ENCODE measurements around the gene TSHZ2.

DNA sequence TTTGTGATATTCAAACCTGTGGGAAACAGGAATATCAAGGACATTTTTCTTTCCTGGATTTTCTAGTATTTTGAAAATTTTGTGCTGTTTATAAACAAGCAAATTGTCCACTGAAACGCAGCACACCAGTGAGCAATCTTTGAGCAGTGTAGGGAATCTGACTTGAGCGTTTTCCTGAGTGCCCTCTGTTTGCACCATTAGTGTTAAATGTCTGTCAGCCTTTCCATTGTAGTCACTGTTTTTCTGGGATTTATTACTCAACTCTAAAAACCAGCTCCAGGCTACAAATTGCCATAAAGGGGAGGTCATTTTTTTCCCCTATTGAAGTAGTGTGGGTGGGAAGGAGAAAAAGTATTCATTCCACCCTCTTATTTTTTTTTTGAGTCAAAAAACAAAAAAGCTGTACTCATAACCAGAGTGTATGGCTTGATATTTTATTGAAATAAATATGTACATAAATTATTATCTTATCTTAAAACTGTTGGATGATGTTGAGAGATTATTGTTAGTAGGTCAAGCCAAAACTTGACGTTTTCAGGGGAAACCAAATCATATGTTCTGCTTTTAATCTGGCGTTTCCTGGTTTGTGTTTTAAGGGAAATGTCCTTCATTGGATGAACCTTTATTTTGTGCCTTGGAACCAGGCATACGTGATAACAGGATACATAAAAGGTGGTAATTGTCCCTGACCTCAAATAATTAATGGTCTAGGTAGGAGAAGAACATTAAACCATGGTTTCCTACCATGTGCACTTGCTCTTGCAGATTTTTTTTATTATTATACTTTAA, 51.8 kb downstream of the TSHZ2 start:
- TF ChIP-seq, protein P1, sequence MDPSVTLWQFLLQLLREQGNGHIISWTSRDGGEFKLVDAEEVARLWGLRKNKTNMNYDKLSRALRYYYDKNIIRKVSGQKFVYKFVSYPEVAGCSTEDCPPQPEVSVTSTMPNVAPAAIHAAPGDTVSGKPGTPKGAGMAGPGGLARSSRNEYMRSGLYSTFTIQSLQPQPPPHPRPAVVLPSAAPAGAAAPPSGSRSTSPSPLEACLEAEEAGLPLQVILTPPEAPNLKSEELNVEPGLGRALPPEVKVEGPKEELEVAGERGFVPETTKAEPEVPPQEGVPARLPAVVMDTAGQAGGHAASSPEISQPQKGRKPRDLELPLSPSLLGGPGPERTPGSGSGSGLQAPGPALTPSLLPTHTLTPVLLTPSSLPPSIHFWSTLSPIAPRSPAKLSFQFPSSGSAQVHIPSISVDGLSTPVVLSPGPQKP (IDR thresholded peaks at IDR 0.05; ENCODE audit: borderline replicate concordance, low read depth, low read length): no peak
- TF ChIP-seq, protein P2, sequence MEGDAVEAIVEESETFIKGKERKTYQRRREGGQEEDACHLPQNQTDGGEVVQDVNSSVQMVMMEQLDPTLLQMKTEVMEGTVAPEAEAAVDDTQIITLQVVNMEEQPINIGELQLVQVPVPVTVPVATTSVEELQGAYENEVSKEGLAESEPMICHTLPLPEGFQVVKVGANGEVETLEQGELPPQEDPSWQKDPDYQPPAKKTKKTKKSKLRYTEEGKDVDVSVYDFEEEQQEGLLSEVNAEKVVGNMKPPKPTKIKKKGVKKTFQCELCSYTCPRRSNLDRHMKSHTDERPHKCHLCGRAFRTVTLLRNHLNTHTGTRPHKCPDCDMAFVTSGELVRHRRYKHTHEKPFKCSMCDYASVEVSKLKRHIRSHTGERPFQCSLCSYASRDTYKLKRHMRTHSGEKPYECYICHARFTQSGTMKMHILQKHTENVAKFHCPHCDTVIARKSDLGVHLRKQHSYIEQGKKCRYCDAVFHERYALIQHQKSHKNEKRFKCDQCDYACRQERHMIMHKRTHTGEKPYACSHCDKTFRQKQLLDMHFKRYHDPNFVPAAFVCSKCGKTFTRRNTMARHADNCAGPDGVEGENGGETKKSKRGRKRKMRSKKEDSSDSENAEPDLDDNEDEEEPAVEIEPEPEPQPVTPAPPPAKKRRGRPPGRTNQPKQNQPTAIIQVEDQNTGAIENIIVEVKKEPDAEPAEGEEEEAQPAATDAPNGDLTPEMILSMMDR (conservative IDR thresholded peaks at IDR 0.05; ENCODE audit: low read depth, low read length): no peak
- no peak for TF ChIP-seq CHD1 (IDR thresholded peaks at IDR 0.05; ENCODE audit: low read depth, low read length)
- no peak for TF ChIP-seq CEBPB (IDR thresholded peaks at IDR 0.05; ENCODE audit: low read depth, low read length)
- TF ChIP-seq MAFK (IDR thresholded peaks at IDR 0.05; ENCODE audit: low read depth, low read length): no peak
- TF ChIP-seq POLR2A (IDR thresholded peaks at IDR 0.05; ENCODE audit: low read depth, low read length): no peak
- TF ChIP-seq, protein P3, sequence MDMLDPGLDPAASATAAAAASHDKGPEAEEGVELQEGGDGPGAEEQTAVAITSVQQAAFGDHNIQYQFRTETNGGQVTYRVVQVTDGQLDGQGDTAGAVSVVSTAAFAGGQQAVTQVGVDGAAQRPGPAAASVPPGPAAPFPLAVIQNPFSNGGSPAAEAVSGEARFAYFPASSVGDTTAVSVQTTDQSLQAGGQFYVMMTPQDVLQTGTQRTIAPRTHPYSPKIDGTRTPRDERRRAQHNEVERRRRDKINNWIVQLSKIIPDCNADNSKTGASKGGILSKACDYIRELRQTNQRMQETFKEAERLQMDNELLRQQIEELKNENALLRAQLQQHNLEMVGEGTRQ (IDR thresholded peaks at IDR 0.05; ENCODE audit: low read depth, low read length): no peak
- TF ChIP-seq RAD21 (IDR thresholded peaks at IDR 0.05; ENCODE audit: low read length): no peak
- TF ChIP-seq FOS (IDR thresholded peaks at IDR 0.05; ENCODE audit: low read depth, low read length): no peak
- no peak for TF ChIP-seq RFX5 (IDR thresholded peaks at IDR 0.05; ENCODE audit: low read depth, low read length)
- TF ChIP-seq MXI1 (IDR thresholded peaks at IDR 0.05; ENCODE audit: borderline replicate concordance, low read depth, low read length): no peak
- TF ChIP-seq MAZ (IDR thresholded peaks at IDR 0.05; ENCODE audit: borderline replicate concordance, low read depth, low read length): no peak

Data from IMR-90 (cell line).